ENCODE measurements around the gene AURKA.

GRCh38 chr20:56429941-56430340, 37.9 kb upstream of the AURKA start:
- no peak for TF ChIP-seq POLR2AphosphoS5 (IDR thresholded peaks at IDR 0.05)
- TF ChIP-seq POLR2A (IDR thresholded peaks at IDR 0.05), result no peak
- no peak for TF ChIP-seq CTCF (IDR thresholded peaks at IDR 0.05)
- TF ChIP-seq EP300 (IDR thresholded peaks at IDR 0.05), result no peak
